Vagina (tissue), 2 donors: ENCODE results near the gene ALKBH5. TPM values are rescaled to one million over a fixed set of nuclear protein-coding genes. Genes with fewer than 3 reads are reported as not detected.

Experiments
- DNase-seq, 2 donors: peaks; one replicate each; pipeline ENCODE4 v3.0.0-alpha.2; 2017; ENCODE audit errors: extremely low spot score in 2 of 2
- H3K27ac ChIP-seq: fragments of 200-600 bp; sonication (generic); one replicate; pipeline ENCODE4 v1.5.1; 2019
- H3K27me3 ChIP-seq: fragments of 200-600 bp; sonication (generic); one replicate; pipeline ENCODE4 v1.5.1; 2019
- H3K36me3 ChIP-seq, 2 donors: fragments of 200-600 bp; sonication (generic); one replicate each; pipeline ENCODE4 v1.5.1; 2017 to 2019
- H3K4me1 ChIP-seq: fragments of 200-600 bp; sonication (generic); one replicate; pipeline ENCODE4 v1.5.1; 2019
- H3K4me3 ChIP-seq, 2 donors: fragments of 200-600 bp; sonication (generic); 1 replicate in 1 of 2; 2 replicates in 1 of 2; pipeline ENCODE4 v1.5.1; 2016 to 2019
- H3K9me3 ChIP-seq: fragments of 200-600 bp; sonication (generic); one replicate; pipeline ENCODE4 v1.5.1; 2019
- CTCF ChIP-seq, 3 experiments: fragments of 450-650 bp in 2 of 3; fragments of 200-600 bp in 1 of 3; sonication (generic) in 1 of 3; IDR thresholded peaks; one replicate each; pipeline ENCODE4 v1.5.1; 2017 to 2019; ENCODE audit warnings: antibody characterized with exemption in 3 of 3, mild to moderate bottlenecking in 2 of 3, moderate library complexity in 2 of 3
- POLR2A ChIP-seq, 2 donors: fragments of 450-650 bp; IDR thresholded peaks; one replicate each; pipeline ENCODE4 v1.6.1; 2017; ENCODE audit warnings: antibody characterized with exemption in 2 of 2, mild to moderate bottlenecking in 2 of 2, moderate library complexity in 2 of 2
- POLR2AphosphoS5 ChIP-seq, 2 donors: sonication (generic); formaldehyde crosslinking; IDR thresholded peaks; one replicate each; pipeline ENCODE4 v1.9.0; 2017; ENCODE audit warnings: antibody characterized with exemption in 2 of 2, mild to moderate bottlenecking in 2 of 2, low read depth in 1 of 2; ENCODE audit not compliant: insufficient read depth in 1 of 2
- intact Hi-C: fragments of 100-400 bp; cut with DNase I; formaldehyde crosslinking; loops from one replicate; pipeline ENCODE4 v1.15.1; 2023
- total RNA-seq: library from RNA; depleted of rRNA; stranded (reverse); fragments of >200 nt; gene quantifications from one replicate; pipeline ENCODE4 v1.2.3, GENCODE V29; 2016

Gene ALKBH5
- total RNA-seq, 1 donor from 2014 or later: 77.3 TPM

GRCh38 chr17:18257982-18258355 lies 74.3 kb downstream of the ALKBH5 start:
- H3K9me3 ChIP-seq: no peaks in the 10 kb centered on the region
- H3K27me3 ChIP-seq: no peaks in the 10 kb centered on the region
- no peak for DNase-seq
- intact Hi-C loops: no loop called here
- peaks cover 62% of the 10 kb centered on the region for H3K4me1 ChIP-seq
- peak overlapping the region; percentile 85 to 94 for H3K4me3 ChIP-seq
- peaks cover 0 to 42% of the 10 kb centered on the region in 2 donors for H3K36me3 ChIP-seq
- no peak for TF ChIP-seq CTCF (IDR thresholded peaks at IDR 0.05)
- TF ChIP-seq POLR2AphosphoS5 (IDR thresholded peaks at IDR 0.05; ENCODE audit: insufficient read depth in 1 of 2, low read depth in 1 of 2): no peak
- TF ChIP-seq POLR2A (IDR thresholded peaks at IDR 0.05): no peak
- H3K27ac ChIP-seq: peak overlapping the region; percentile 90

DNA sequence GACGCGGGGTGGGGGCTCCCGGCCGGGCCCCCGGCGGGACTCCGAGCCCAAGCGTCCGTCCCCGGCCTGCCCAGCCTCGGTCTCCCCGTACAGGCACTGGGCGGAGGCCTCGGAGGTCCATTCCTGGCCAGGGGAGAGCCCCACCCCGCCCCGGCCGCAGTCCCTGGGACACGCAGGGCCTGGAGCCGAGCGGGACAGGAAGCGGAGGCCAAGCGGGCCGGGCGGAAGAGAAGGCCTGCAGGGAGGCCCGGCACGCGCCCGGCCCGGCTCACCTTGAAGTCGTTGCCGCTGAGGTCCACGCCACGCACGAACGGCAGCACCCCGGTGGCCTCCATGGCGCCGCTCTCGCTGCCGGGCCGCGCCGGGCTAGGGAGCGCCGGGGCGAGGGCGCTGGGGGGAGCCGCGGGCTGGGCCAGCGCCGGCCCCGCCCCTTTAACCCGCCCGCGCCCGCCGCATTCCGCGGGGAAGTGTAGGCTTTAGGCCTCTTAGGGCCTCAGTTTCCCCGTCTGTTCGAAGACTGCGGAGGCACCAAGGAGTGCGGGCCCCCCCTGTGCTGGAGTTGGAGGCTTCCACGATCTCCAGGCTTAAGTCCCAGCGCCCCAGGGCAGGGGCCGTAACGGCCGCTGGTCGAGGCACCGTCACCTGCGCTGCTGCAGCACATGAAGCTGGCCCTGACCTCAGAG lies 74.9 kb downstream of the ALKBH5 start, which contains the start of gene FLII:
Gene FLII, minus strand, starts transcription at position 383 of the 683 bp plus-strand sequence. Its CDS starts 48 bp downstream, at position 335.
- Histone ChIP-seq H3K27me3 (no peaks in the 10 kb centered on the region), H3K9me3 (no peaks in the 10 kb centered on the region), H3K4me3 (peak within 1 kb of the TSS; percentile 85 to 94), H3K36me3 (peaks cover 0 to 42% of the 10 kb centered on the region in 2 donors), H3K4me1 (peaks cover 63% of the 10 kb centered on the region), H3K27ac (peak within 1 kb of the TSS; percentile 90)
- DNase-seq: no peak
- intact Hi-C loops: no loop called here
- TF ChIP-seq CTCF (IDR thresholded peaks at IDR 0.05) (no peak), POLR2A (IDR thresholded peaks at IDR 0.05) (peak in 1 of 2 donors; percentile 79), POLR2AphosphoS5 (IDR thresholded peaks at IDR 0.05; ENCODE audit: insufficient read depth in 1 of 2, low read depth in 1 of 2) (peak in 1 of 2 donors; percentile 74)

Other genes starting within 250 kb of the ALKBH5 start
- gene TOM1L2, start 211.4 kb upstream of the ALKBH5 start, total RNA-seq: 88.6 TPM
- gene DRC3, start 211.0 kb upstream of the ALKBH5 start, total RNA-seq: 0.74 TPM
- gene ATPAF2, start 144.7 kb upstream of the ALKBH5 start, total RNA-seq: 15.5 TPM
- 11.3 TPM for gene GID4, start 144.4 kb upstream of the ALKBH5 start, total RNA-seq
- 40.8 TPM for gene DRG2, start 95.9 kb upstream of the ALKBH5 start, total RNA-seq
- gene MYO15A, start 75.1 kb upstream of the ALKBH5 start, total RNA-seq: 6.1 TPM
- 27.7 TPM for gene LLGL1, start 41.8 kb downstream of the ALKBH5 start, total RNA-seq
- gene FLII, start 74.9 kb downstream of the ALKBH5 start, total RNA-seq: 277 TPM
- 18.4 TPM for gene MIEF2, start 76.8 kb downstream of the ALKBH5 start, total RNA-seq
- gene TOP3A, start 131.2 kb downstream of the ALKBH5 start, total RNA-seq: 15.5 TPM
- 11.0 TPM for gene SMCR8, start 131.5 kb downstream of the ALKBH5 start, total RNA-seq
- gene SHMT1, start 179.7 kb downstream of the ALKBH5 start, total RNA-seq: 31.4 TPM
- gene EVPLL, start 193.9 kb downstream of the ALKBH5 start, total RNA-seq: 16.7 TPM